ENCODE measurements around the gene M1AP. TPM values are rescaled to one million over a fixed set of nuclear protein-coding genes. Genes with fewer than 3 reads are reported as not detected.

Gene M1AP
- 0.06 and 0.26 TPM in 2 replicates for total RNA-seq

DNA sequence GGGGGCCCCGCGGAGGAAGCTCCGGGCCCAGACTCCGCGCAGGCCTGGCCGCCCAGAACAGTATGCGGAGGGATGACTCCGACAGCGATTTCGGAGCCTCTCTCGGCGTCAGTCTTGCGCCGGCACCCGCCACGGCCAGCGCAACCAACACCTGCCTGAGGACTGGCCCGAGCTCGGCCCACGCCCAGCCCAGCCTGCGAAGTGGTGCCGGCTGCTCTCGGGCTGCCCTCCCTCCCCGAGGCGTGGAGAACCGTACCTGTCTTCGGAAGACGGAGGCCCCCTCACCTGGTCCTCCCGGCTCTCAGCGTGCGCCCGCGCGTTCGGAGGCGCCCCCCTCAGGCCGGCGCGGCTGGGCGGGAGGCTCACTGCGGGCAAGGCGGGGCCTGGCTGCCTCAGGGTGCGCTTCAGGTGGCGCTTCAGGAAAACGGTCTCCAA is at the start of gene M1AP:
TSS of gene M1AP (minus strand) at position 322 of the 435 bp plus-strand sequence. CDS start 8,055 bp downstream, outside the sequence.

GRCh38 chr2:74653985-74654882 is 6.1 kb upstream of the M1AP start, which contains the start of gene SEMA4F:
TSS of gene SEMA4F (plus strand) at chr2:74654247. CDS start at chr2:74654377, 130 bp downstream.

DNA sequence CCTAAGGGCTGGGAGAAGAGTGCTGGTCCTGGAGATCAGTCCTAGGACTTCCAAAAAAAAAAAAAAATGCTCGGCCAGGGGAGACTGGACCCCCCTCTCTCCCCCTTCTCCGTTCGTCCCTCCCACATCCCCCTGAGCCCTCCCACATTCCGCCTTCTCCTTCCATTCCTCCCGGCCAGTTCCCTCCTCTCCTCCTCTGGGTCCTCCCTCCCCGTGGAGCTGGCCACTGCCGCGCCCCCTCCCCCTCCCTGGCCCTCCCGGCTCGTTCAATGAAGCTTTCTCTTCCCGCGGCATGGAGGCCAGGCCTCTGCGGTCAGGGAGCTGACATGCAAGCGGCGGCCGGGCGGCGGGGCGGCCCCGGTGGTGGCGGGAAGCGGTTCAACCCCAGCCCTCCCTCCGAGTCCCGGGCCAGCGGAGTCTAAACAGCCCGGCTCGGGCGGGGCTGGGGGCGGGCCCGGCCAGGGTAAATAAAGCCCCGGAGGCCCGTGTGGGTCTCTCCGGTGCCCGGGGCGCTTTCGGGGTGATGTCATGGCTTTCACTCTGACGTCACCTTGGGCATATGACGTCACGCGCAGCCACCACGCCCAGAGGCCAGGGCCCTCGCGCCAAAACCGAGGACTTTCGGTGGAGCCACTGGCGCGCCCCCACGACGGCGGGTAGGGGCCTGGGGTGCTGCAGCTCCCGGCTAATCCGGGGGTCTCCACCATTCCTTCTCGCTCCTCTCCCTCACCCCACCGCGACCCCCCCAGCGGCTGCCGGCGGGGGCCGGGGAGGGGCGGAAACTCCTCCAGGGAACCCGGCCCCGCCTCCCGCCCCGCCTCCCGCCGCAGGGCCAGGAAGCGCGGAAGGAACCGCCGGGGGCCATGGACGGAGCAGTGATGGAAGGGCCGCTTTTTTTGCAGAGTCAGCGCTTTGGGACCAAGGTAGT is 94.0 kb downstream of the M1AP start, which contains the start of the genes DOK1 and LOXL3:
TSS of gene DOK1 (plus strand) at position 829 of the 928 bp plus-strand sequence. CDS start at position 864, 35 bp downstream.
TSS of gene LOXL3 (minus strand) at position 51 of the 928 bp plus-strand sequence. CDS start 1,308 bp downstream, outside the sequence.

DNA sequence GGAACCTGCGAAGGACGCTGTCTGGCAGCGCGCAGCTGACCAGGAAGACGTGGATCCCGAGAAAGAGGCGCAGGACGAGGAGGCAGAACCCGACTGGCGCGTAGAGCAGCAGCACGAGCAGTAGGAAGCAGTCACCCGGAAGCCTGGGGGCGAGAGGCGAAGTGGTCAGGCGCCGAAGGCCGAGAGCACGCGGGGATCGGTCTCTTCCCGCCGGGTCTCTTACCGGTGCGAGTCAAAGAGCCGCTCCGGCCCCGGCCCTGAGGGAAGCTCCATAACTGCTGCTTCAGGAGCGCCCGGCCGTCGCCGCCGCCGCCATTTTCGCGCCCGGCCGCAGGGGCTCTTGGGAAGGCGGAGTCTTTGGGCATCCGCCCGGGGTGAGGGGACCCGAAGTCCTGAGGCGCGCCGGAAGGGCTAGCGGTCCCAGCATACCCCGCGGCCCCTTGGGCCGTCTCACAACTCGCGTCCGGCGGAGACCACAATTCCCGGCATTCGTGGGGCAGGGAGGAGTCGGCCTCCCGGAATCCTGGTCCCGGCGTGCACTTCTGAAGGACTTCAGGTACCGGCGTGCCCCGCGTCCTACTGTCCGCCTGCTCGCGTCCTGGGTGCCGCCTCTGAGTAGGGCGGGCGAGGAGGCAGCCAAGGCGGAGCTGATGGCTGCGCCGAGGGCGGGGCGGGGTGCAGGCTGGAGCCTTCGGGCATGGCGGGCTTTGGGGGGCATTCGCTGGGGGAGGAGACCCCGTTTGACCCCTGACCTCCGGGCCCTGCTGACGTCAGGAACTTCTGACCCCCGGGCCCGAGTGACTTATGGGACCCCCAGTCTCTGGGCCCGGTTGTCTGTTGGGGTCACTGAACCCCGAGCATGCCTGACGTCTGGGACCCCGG is 118.5 kb downstream of the M1AP start, which contains the start of the genes AUP1 and HTRA2:
TSS of gene AUP1 (minus strand) at position 350 of the 882 bp plus-strand sequence. CDS start at position 273, 77 bp downstream.
TSS of gene HTRA2 (plus strand) at position 577 of the 882 bp plus-strand sequence. CDS start at position 651, 74 bp downstream.

GRCh38 chr2:74525717-74526648 is 122.1 kb downstream of the M1AP start, which contains the start of gene DQX1:
TSS of gene DQX1 (minus strand) at chr2:74526231. CDS start at chr2:74525729, 502 bp downstream.

DNA sequence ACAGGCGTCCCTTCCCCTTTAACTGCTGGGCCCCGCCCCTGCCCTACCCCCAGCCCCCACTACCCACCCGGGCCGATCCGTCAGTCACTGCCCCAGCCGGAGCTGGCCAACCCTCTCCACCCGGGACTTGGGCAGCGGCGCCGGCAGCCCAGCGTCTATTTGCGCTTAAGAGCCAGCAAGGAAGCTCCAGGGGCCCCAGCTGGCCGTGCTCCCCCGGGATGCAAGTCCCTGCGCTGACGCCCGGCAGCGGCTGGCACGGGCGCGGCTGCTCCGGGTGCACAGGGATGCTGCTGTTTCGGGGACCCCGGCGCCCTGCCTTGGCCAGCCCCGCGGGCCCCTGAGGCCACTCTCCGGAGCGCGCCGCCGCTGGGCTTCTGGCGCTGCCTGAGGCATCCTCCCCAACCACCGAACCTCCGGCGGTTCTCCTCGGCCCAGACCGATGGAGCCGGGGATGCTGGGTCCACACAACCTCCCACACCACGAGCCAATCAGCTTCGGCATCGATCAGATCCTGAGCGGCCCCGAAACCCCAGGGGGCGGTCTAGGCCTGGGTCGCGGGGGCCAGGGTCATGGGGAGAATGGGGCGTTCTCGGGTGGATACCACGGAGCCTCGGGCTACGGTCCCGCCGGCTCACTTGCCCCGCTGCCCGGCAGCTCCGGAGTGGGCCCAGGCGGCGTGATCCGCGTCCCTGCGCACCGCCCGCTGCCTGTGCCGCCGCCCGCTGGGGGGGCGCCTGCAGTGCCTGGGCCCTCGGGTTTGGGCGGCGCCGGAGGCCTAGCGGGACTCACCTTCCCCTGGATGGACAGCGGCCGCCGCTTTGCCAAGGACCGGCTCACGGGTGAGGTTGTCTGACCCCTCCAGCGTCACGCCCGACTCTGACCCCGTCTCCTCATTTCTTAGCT is 133.5 kb downstream of the M1AP start, which contains the start of gene TLX2:
TSS of gene TLX2 (plus strand) at position 83 of the 903 bp plus-strand sequence. CDS start at position 440, 357 bp downstream.

Other genes with a start within 250 kb of the M1AP start
- gene C2orf81, start 226.7 kb downstream of the M1AP start, total RNA-seq: 0.87 and 1.1 TPM in 2 replicates
- 24.7 and 32.9 TPM in 2 replicates for gene WDR54, start 226.6 kb downstream of the M1AP start, total RNA-seq
- gene RTKN, start 206.4 kb downstream of the M1AP start, total RNA-seq: 14.3 and 15.8 TPM in 2 replicates
- gene INO80B, start 193.2 kb downstream of the M1AP start, total RNA-seq: 14.3 and 15.0 TPM in 2 replicates
- gene WBP1, start 189.9 kb downstream of the M1AP start, total RNA-seq: 45.6 and 57.9 TPM in 2 replicates
- 44.3 and 53.5 TPM in 2 replicates for gene MOGS, start 182.9 kb downstream of the M1AP start, total RNA-seq
- gene MRPL53, start 175.7 kb downstream of the M1AP start, total RNA-seq: 31.5 and 42.1 TPM in 2 replicates
- gene CCDC142, start 165.3 kb downstream of the M1AP start, total RNA-seq: 15.9 and 24.3 TPM in 2 replicates
- gene TTC31, start 165.2 kb downstream of the M1AP start, total RNA-seq: 9.4 and 11.5 TPM in 2 replicates
- gene LBX2, start 148.7 kb downstream of the M1AP start, total RNA-seq: 1.6 and 2.2 TPM in 2 replicates
- gene PCGF1, start 140.6 kb downstream of the M1AP start, total RNA-seq: 27.6 and 31.1 TPM in 2 replicates
- 0.06 TPM in 1 of 2 replicates, not detected in the other for gene TLX2, start 133.9 kb downstream of the M1AP start, total RNA-seq
- 0.12 TPM in 1 of 2 replicates, not detected in the other for gene DQX1, start 122.1 kb downstream of the M1AP start, total RNA-seq
- gene AUP1, start 118.6 kb downstream of the M1AP start, total RNA-seq: 68.1 and 85.1 TPM in 2 replicates
- gene HTRA2, start 118.4 kb downstream of the M1AP start, total RNA-seq: 38.1 and 51.3 TPM in 2 replicates
- gene LOXL3, start 94.4 kb downstream of the M1AP start, total RNA-seq: 66.2 and 155 TPM in 2 replicates
- 43.4 and 115 TPM in 2 replicates for gene DOK1, start 93.6 kb downstream of the M1AP start, total RNA-seq
- 6.5 and 7.5 TPM in 2 replicates for gene SEMA4F, start 5.9 kb upstream of the M1AP start, total RNA-seq
- gene HK2, start 185.8 kb upstream of the M1AP start, total RNA-seq: 23.8 and 47.7 TPM in 2 replicates